ENCODE measurements around the gene MROH8. TPM values are rescaled to one million over a fixed set of nuclear protein-coding genes. Genes with fewer than 3 reads are reported as not detected.

The MROH8 gene
- total RNA-seq (1 to 10 TPM; 1.8 to 2.2 TPM), polyA plus RNA-seq (ENCODE audit: insufficient read length in 6 of 6) (1 to 10 TPM; 4.5 to 7.0 (median 5.8) TPM)
- long read RNA-seq, donor 1, partial matches to known transcripts: 301 of 301 reads
- long read RNA-seq, donor 1, other reads (novel, unspliced or antisense): 0 of 301 reads
- long read RNA-seq, donor 2: 0 reads
- long read RNA-seq, donor 3: 0 reads
- long read RNA-seq, donor 4, partial matches to known transcripts: 0 of 1 reads
- long read RNA-seq, donor 4, other reads (novel, unspliced or antisense): 1 of 1 reads
- long read RNA-seq, donor 5: 0 reads
- long read RNA-seq, donor 6, partial matches to known transcripts: 308 of 353 reads
- long read RNA-seq, donor 6, other reads (novel, unspliced or antisense): 45 of 353 reads
- long read RNA-seq, donor 7: 0 reads
- long read RNA-seq, donor 8, partial matches to known transcripts: 523 of 593 reads
- long read RNA-seq, donor 8, other reads (novel, unspliced or antisense): 70 of 593 reads
- long read RNA-seq, donor 9: 0 reads
- long read RNA-seq, donor 10, partial matches to known transcripts: 1 of 7 reads
- long read RNA-seq, donor 10, other reads (novel, unspliced or antisense): 5 of 7 reads
- long read RNA-seq, donor 11: 0 reads
- long read RNA-seq, donor 12, partial matches to known transcripts: 418 of 485 reads
- long read RNA-seq, donor 12, other reads (novel, unspliced or antisense): 67 of 485 reads

GRCh38 chr20:37178839-37179682, at the start of gene MROH8, which contains the start of gene RPN2:
TSS of gene MROH8 (minus strand) at chr20:37179548.
TSS of gene RPN2 (plus strand) at chr20:37179330. CDS start at chr20:37179357, 27 bp downstream.
- peak within 1 kb of the TSS; percentile 84 to 94 for H3K4me3 ChIP-seq
- no peaks in the 10 kb centered on the region for H3K27me3 ChIP-seq
- intact Hi-C loops (cut with DNase I): no loop called here
- no peak for TF ChIP-seq CTCF (IDR thresholded peaks at IDR 0.05)
- peaks cover 9 to 53% of the 10 kb centered on the region in 2 donors for H3K4me1 ChIP-seq
- H3K9me3 ChIP-seq: no peaks in the 10 kb centered on the region
- peak; percentile 98 for ATAC-seq
- peak; percentile 97 to 98 (median 98) for DNase-seq
- peaks cover 0 to 17% of the 10 kb centered on the region in 2 donors for H3K36me3 ChIP-seq
- H3K27ac ChIP-seq: peak within 1 kb of the TSS; percentile 99

- Histone ChIP-seq H3K9me3 (no peaks in the 10 kb centered on the region), H3K4me1 (peaks cover 0 to 2% of the 10 kb centered on the region in 2 donors), H3K36me3 (peaks cover 11 to 100% of the 10 kb centered on the region in 2 donors), H3K4me3 (no peak overlapping the region), H3K27ac (no peak overlapping the region), H3K27me3 (no peaks in the 10 kb centered on the region)
- no peak for ATAC-seq
- DNase-seq: no peak
- no peak for TF ChIP-seq CTCF (IDR thresholded peaks at IDR 0.05)
- intact Hi-C loops (cut with DNase I): no loop called here
These were observed 49.3 kb upstream of the MROH8 start for GRCh38 chr20:37228656-37229055.

GRCh38 chr20:37228082-37228481, 48.7 kb upstream of the MROH8 start:
- no peak for DNase-seq
- no peak for ATAC-seq
- H3K36me3 ChIP-seq: peaks cover 11 to 100% of the 10 kb centered on the region in 2 donors
- peaks cover 0 to 8% of the 10 kb centered on the region in 2 donors for H3K4me1 ChIP-seq
- TF ChIP-seq CTCF (IDR thresholded peaks at IDR 0.05): no peak
- H3K9me3 ChIP-seq: no peaks in the 10 kb centered on the region
- intact Hi-C loops (cut with DNase I): no loop called here
- no peak overlapping the region for H3K27ac ChIP-seq
- H3K27me3 ChIP-seq: no peaks in the 10 kb centered on the region
- H3K4me3 ChIP-seq: no peak overlapping the region

- TF ChIP-seq CTCF (IDR thresholded peaks at IDR 0.05): no peak
- H3K36me3 ChIP-seq: peaks cover 11 to 88% of the 10 kb centered on the region in 2 donors
- DNase-seq: peak in 1 of 4 donors; percentile 41
- no peak overlapping the region for H3K27ac ChIP-seq
- H3K4me3 ChIP-seq: no peak overlapping the region
- no peaks in the 10 kb centered on the region for H3K27me3 ChIP-seq
- H3K4me1 ChIP-seq: peaks cover 0 to 16% of the 10 kb centered on the region in 2 donors
- peak; percentile 34 for ATAC-seq
- intact Hi-C loops (cut with DNase I): no loop called here
- H3K9me3 ChIP-seq: no peaks in the 10 kb centered on the region
These were observed 47.5 kb upstream of the MROH8 start for GRCh38 chr20:37226889-37227288.
